ENCODE measurements around the gene SOHLH2.

The SOHLH2 gene

DNA sequence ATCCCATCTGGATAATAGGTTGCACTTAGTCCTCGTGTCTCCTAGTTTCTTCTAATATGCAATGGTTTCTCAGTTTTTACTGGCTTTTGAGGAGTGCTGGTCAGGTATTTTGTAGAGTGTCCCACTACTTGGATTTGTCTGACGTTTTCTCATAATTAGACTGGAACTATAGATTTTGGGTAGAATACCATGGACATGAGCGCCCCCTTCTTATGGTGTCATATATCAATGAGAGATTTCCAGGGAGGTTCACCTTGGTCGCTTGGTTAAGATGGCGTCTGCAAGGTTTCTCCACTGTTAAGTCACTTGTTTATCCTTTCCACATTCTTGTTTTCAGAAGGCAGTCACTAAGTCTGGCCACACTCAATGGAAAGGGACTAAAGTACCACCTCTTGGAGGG lies 6.7 kb downstream of the SOHLH2 start:
- no peak for TF ChIP-seq TAF1 (IDR thresholded peaks at IDR 0.05; ENCODE audit: low read depth, low read length)
- TF ChIP-seq POLR2AphosphoS5 (IDR thresholded peaks at IDR 0.05; ENCODE audit: low read depth, low read length), result no peak
- TF ChIP-seq PAX5 (IDR thresholded peaks at IDR 0.05; ENCODE audit: insufficient read depth, low read length, severe bottlenecking), result no peak
- no peak for TF ChIP-seq POLR2A (IDR thresholded peaks at IDR 0.05; ENCODE audit: low read depth, low read length)
- no peak for TF ChIP-seq SPI1 (IDR thresholded peaks at IDR 0.05; ENCODE audit: low read depth, low read length)
- TF ChIP-seq POU2F2 (IDR thresholded peaks at IDR 0.05; ENCODE audit: low read depth, low read length), result no peak
- FAIRE-seq (no peak), DNase-seq (ENCODE audit: insufficient read length, low spot score) (no peak)

DNA sequence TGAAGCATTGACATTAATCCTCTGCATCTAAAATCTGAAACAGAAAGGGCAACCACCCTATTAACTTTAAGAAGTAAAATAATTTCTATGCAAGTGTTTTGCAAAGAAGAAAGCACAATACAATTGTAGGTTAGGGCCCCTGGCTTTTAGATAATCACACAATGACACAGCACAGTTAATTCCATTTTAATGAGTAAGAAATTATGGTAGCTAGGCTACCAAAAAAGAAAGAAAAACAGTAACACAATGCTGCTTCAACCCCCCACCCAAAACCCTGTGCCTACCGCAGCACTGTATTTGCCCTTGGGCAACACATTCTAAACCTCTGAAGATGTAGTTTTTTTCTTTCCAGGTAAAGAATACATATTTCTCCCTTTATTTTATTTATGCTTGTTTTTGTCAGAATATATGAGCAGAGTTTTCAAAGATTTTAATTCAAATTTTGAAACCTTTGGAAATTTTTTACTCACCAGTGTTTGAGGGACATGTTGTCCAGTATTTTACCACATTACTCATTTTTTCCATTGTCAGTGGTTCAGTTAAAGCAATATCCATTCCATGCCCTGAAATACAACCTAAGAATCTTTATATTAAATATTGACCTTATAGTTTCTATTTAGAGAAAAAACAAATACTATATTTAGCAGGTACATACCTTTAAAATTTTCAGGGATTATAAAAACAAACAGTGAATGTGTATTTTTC lies 21.1 kb downstream of the SOHLH2 start:
- FAIRE-seq (no peak), DNase-seq (ENCODE audit: insufficient read length, low spot score) (no peak)
- TF ChIP-seq POLR2AphosphoS5 (IDR thresholded peaks at IDR 0.05; ENCODE audit: low read depth, low read length), result no peak
- no peak for TF ChIP-seq POLR2A (IDR thresholded peaks at IDR 0.05; ENCODE audit: low read depth, low read length)
- TF ChIP-seq SPI1 (IDR thresholded peaks at IDR 0.05; ENCODE audit: low read depth, low read length), result no peak
- no peak for TF ChIP-seq POU2F2 (IDR thresholded peaks at IDR 0.05; ENCODE audit: low read depth, low read length)
- no peak for TF ChIP-seq TAF1 (IDR thresholded peaks at IDR 0.05; ENCODE audit: low read depth, low read length)

DNA sequence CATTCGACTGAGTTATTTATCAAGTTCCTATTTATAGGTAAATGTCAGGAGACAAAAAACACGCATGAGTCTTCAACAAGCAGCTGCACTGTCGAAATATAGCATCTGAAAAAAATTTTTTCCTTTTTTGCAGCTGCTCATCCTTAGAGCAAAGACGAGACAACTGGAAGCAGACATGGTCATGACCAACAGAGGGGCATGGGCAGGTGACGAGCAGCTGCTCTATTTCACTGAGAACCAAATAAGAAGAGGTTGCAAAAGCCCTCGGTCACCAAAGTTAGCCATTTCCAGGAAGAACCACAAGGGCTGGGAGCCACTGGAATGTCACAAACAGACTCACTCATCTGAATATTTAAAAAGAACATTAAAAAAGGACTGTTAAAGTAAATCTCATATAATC lies 22.2 kb downstream of the SOHLH2 start:
- FAIRE-seq, result no peak
- no peak for DNase-seq (ENCODE audit: insufficient read length, low spot score)
- TF ChIP-seq PAX5 (IDR thresholded peaks at IDR 0.05; ENCODE audit: insufficient read depth, low read length, severe bottlenecking) (no peak), POU2F2 (IDR thresholded peaks at IDR 0.05; ENCODE audit: low read depth, low read length) (no peak), TAF1 (IDR thresholded peaks at IDR 0.05; ENCODE audit: low read depth, low read length) (no peak), POLR2A (IDR thresholded peaks at IDR 0.05; ENCODE audit: low read depth, low read length) (no peak), SPI1 (IDR thresholded peaks at IDR 0.05; ENCODE audit: low read depth, low read length) (no peak), POLR2AphosphoS5 (IDR thresholded peaks at IDR 0.05; ENCODE audit: low read depth, low read length) (no peak)

DNA sequence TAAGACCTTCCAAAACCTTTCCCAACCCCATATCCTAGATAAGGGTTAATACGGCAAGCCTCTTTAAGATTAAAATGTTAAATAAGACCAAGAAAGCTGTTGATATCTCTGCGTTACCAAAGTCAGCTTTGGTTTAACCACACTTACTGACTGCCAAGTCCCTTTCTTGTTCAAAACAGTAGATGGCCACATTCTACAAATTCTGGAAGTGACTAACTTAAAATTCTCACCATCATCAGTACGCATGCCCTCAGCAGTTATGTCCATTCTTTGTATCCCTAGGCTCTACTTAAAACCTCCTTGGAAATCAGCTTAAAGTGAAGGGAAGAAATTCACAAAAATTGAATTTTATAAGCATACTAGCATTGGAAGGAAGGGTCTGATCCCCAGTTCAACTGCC lies 23.6 kb downstream of the SOHLH2 start:
- DNase-seq (ENCODE audit: insufficient read length, low spot score) (no peak), FAIRE-seq (no peak)
- TF ChIP-seq PAX5 (IDR thresholded peaks at IDR 0.05; ENCODE audit: insufficient read depth, low read length, severe bottlenecking), result no peak
- no peak for TF ChIP-seq POLR2AphosphoS5 (IDR thresholded peaks at IDR 0.05; ENCODE audit: low read depth, low read length)
- no peak for TF ChIP-seq POU2F2 (IDR thresholded peaks at IDR 0.05; ENCODE audit: low read depth, low read length)
- no peak for TF ChIP-seq SPI1 (IDR thresholded peaks at IDR 0.05; ENCODE audit: low read depth, low read length)
- no peak for TF ChIP-seq POLR2A (IDR thresholded peaks at IDR 0.05; ENCODE audit: low read depth, low read length)
- no peak for TF ChIP-seq TAF1 (IDR thresholded peaks at IDR 0.05; ENCODE audit: low read depth, low read length)

DNA sequence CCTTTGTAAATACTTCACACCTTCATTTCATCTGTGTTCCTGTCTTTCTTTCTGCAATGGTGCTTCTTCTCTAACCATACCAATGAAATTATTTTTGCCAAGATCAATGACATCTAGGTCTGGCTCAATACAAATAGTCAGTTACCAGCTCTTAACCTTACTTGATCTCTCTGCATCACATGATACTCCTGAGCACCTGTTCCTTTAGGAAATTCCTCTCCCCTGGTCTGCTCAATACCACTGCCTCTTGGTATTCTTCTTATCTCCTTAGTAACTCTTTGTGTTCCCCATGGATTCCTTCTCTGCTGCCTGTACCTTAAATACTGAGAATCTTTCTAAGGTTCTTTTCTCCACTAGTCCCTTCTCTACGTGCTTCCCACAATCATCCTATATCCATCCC lies 25.9 kb downstream of the SOHLH2 start:
- no peak for FAIRE-seq

DNA sequence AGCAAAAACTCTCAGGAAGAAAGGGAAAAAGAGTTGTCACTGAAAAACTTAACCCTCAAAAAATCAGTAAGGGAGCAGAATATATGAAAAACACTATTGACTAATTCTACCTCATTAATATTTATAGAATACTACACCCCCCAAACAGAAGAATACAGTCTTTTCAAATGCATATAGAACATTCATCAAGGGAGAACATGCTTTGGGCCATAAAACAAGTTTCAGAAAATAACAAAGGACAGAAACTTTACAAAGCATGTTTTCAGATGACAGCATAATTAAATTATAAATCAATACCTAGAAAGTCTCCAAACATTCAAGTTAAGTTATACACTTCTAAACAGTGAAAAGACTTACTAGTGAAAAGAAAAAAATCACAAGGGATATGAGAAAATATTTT lies 30.5 kb downstream of the SOHLH2 start:
- TF ChIP-seq SPI1 (IDR thresholded peaks at IDR 0.05; ENCODE audit: low read depth, low read length), result no peak
- TF ChIP-seq POLR2AphosphoS5 (IDR thresholded peaks at IDR 0.05; ENCODE audit: low read depth, low read length), result no peak
- TF ChIP-seq POLR2A (IDR thresholded peaks at IDR 0.05; ENCODE audit: low read depth, low read length), result no peak
- no peak for TF ChIP-seq POU2F2 (IDR thresholded peaks at IDR 0.05; ENCODE audit: low read depth, low read length)
- no peak for TF ChIP-seq TAF1 (IDR thresholded peaks at IDR 0.05; ENCODE audit: low read depth, low read length)
- no peak for FAIRE-seq

More for the DNA sequence above, 25.9 kb downstream of the SOHLH2 start:
- no peak for DNase-seq (ENCODE audit: insufficient read length, low spot score)
- TF ChIP-seq PAX5 (IDR thresholded peaks at IDR 0.05; ENCODE audit: insufficient read depth, low read length, severe bottlenecking) (no peak), POLR2AphosphoS5 (IDR thresholded peaks at IDR 0.05; ENCODE audit: low read depth, low read length) (no peak)

DNA sequence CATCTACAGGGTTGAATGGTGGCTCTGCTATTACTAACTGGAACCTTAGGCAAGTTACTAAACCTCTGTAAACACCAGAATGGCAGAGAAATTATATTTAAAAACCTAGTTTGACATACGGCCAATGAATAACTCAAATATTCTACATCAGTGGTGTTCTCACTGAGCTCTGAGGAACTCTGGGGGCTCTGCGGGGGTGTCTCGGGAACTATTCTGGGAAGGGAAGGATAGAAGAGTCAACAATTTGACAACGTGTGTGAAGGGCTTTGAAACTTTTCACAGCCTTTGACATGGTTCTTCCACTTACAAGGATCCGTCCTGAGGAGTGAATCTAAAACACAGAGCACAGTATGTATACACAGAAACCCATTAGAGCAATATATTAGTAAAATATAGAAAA lies 38.7 kb downstream of the SOHLH2 start:
- FAIRE-seq (no peak), DNase-seq (ENCODE audit: insufficient read length, low spot score) (no peak)
- TF ChIP-seq PAX5 (IDR thresholded peaks at IDR 0.05; ENCODE audit: insufficient read depth, low read length, severe bottlenecking), result no peak
- TF ChIP-seq TAF1 (IDR thresholded peaks at IDR 0.05; ENCODE audit: low read depth, low read length), result no peak
- no peak for TF ChIP-seq POLR2AphosphoS5 (IDR thresholded peaks at IDR 0.05; ENCODE audit: low read depth, low read length)
- TF ChIP-seq SPI1 (IDR thresholded peaks at IDR 0.05; ENCODE audit: low read depth, low read length), result no peak
- no peak for TF ChIP-seq POLR2A (IDR thresholded peaks at IDR 0.05; ENCODE audit: low read depth, low read length)
- TF ChIP-seq POU2F2 (IDR thresholded peaks at IDR 0.05; ENCODE audit: low read depth, low read length), result no peak

More for the DNA sequence above, 30.5 kb downstream of the SOHLH2 start:
- DNase-seq (ENCODE audit: insufficient read length, low spot score), result no peak

DNA sequence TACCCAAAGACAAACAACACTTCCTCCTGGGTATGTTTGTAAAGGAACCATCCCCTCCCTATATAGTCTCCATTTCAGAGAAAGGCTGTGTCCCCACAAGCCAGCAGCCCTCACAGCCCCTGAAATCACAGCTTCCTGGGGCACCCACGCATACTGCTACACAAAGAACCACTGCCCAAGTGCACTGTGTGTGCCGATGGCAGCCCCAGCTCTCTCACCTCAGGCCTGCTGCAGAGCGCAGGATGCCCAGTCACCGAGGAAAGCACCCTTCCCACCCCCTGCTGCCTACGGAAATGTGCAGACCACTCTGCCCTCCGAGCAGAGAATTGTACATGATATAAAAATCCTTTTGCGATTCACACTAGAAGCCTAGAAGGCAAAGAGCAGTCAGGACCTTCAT lies 39.4 kb downstream of the SOHLH2 start:
- no peak for FAIRE-seq
- no peak for DNase-seq (ENCODE audit: insufficient read length, low spot score)
- TF ChIP-seq SPI1 (IDR thresholded peaks at IDR 0.05; ENCODE audit: low read depth, low read length) (no peak), POLR2A (IDR thresholded peaks at IDR 0.05; ENCODE audit: low read depth, low read length) (no peak), POU2F2 (IDR thresholded peaks at IDR 0.05; ENCODE audit: low read depth, low read length) (no peak), POLR2AphosphoS5 (IDR thresholded peaks at IDR 0.05; ENCODE audit: low read depth, low read length) (no peak), PAX5 (IDR thresholded peaks at IDR 0.05; ENCODE audit: insufficient read depth, low read length, severe bottlenecking) (no peak), TAF1 (IDR thresholded peaks at IDR 0.05; ENCODE audit: low read depth, low read length) (no peak)

DNA sequence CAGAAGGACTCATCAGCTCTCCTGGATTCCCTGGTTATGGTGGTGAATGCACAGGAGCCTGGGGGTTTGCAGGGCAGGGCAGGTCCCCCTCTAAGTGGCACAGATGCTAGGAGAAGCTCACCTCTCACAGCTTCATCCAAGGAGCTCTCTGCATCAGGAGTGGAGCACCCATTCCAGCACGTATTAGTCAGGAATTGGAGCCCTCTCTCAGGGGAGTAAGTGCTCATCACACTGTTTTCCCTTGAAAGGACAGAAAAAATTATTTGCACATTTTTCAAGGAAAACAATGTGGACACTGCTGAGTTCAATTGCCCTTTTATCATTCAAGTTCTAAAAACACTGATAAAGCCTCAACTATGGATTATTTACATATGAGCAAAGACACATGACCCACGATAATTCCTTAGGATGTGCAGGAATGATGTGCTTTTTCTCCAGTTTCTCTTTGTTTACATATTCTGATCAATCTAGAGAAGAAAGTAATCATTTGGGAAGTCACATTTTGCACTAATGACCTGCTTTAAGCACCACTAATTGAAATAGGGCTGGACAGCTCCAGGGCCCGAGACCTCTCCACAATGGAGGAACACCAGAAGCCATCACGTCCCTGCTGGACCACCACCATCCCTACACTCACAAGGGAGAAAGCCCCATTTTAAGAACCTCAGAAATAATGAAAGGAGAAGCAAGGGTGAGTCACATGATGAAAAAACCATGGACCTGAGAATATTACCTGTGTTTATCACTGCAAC lies 40.6 kb downstream of the SOHLH2 start:
- no peak for DNase-seq (ENCODE audit: insufficient read length, low spot score)
- no peak for TF ChIP-seq PAX5 (IDR thresholded peaks at IDR 0.05; ENCODE audit: insufficient read depth, low read length, severe bottlenecking)
- no peak for TF ChIP-seq TAF1 (IDR thresholded peaks at IDR 0.05; ENCODE audit: low read depth, low read length)
- no peak for TF ChIP-seq POLR2AphosphoS5 (IDR thresholded peaks at IDR 0.05; ENCODE audit: low read depth, low read length)
- TF ChIP-seq POU2F2 (IDR thresholded peaks at IDR 0.05; ENCODE audit: low read depth, low read length), result no peak
- TF ChIP-seq SPI1 (IDR thresholded peaks at IDR 0.05; ENCODE audit: low read depth, low read length), result no peak
- TF ChIP-seq POLR2A (IDR thresholded peaks at IDR 0.05; ENCODE audit: low read depth, low read length), result no peak
- no peak for FAIRE-seq

Data from GM12891 (cell line).